GM12891 (cell line): ENCODE results near the gene CCDC86.

Source experiments
- DNase-seq: peaks from one replicate; pipeline ENCODE4 v3.0.0; 2011; ENCODE audit warnings: low spot score; ENCODE audit not compliant: insufficient read length
- FAIRE-seq: peaks from 2 replicates; lab custom pipeline; 2011; peaks lifted over from hg19 to GRCh38; lab: Jason Lieb, UNC
- PAX5 ChIP-seq: IDR thresholded peaks from 2 replicates; pipeline ENCODE4 v1.6.1; 2011; ENCODE audit warnings: low read length, moderate library complexity, mild to moderate bottlenecking; ENCODE audit not compliant: insufficient read depth, severe bottlenecking
- POLR2A ChIP-seq: IDR thresholded peaks from 2 replicates; pipeline ENCODE4 v1.6.1; 2011; ENCODE audit warnings: low read depth, low read length, control low read depth
- POLR2AphosphoS5 ChIP-seq: IDR thresholded peaks from 2 replicates; pipeline ENCODE4 v1.6.1; 2011; ENCODE audit warnings: low read depth, low read length, control low read depth
- POU2F2 ChIP-seq: IDR thresholded peaks from 2 replicates; pipeline ENCODE4 v1.6.1; 2011; ENCODE audit warnings: low read depth, mild to moderate bottlenecking, control low read depth, low read length, moderate library complexity
- SPI1 ChIP-seq: IDR thresholded peaks from 2 replicates; pipeline ENCODE4 v1.6.1; 2011; ENCODE audit warnings: low read depth, low read length, control low read depth
- TAF1 ChIP-seq: IDR thresholded peaks from 2 replicates; pipeline ENCODE4 v1.6.1; 2011; ENCODE audit warnings: low read depth, low read length, control low read depth

The CCDC86 gene

GRCh38 chr11:60858731-60859464 lies 17.0 kb downstream of the CCDC86 start:
- FAIRE-seq (peak; percentile 26), DNase-seq (no peak)
- TF ChIP-seq POU2F2 (no peak), SPI1 (peak; percentile 54; the same call in 1 of the 2 replicates), PAX5 (no peak), TAF1 (no peak), POLR2AphosphoS5 (no peak)

GRCh38 chr11:60859616-60860250 lies 17.8 kb downstream of the CCDC86 start:
- FAIRE-seq = no peak
- no peak for DNase-seq
- TF ChIP-seq TAF1 (no peak), SPI1 (no peak), POLR2A (no peak), POU2F2 (no peak), POLR2AphosphoS5 (no peak), PAX5 (no peak)

DNA sequence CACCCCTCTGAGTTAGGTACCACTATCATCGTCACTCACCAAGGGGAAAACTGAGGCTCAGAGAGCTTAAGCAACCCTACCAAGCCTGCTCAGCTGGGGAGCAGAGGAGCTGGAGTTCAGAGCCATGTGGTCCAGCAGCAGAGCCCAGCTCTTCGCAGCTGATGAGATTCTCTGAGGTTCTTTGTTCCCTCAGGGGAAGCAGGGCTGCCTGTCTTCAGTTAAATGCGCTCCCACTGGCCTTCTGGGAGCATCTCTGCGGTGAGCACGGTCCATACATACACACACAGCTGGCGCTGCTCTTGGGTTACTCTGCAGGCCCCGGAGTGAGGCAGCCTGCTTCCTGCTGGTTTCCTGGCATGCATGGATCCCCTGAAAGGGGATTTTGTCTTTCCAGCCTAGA lies 19.0 kb downstream of the CCDC86 start:
- FAIRE-seq (no peak), DNase-seq (no peak)
- TF ChIP-seq TAF1 (no peak), POLR2A (no peak), POLR2AphosphoS5 (no peak), POU2F2 (no peak), PAX5 (no peak), SPI1 (no peak)

GRCh38 chr11:60862171-60862570 lies 20.3 kb downstream of the CCDC86 start:
- DNase-seq (no peak), FAIRE-seq (no peak)
- TF ChIP-seq POLR2AphosphoS5 (no peak), PAX5 (no peak), TAF1 (no peak), POLR2A (no peak), POU2F2 (no peak), SPI1 (no peak)

GRCh38 chr11:60863550-60864521 lies 21.9 kb downstream of the CCDC86 start:
- DNase-seq (no peak), FAIRE-seq (no peak)
- TF ChIP-seq POLR2A (no peak), POU2F2 (no peak), SPI1 (no peak), TAF1 (no peak), POLR2AphosphoS5 (no peak), PAX5 (no peak)

DNA sequence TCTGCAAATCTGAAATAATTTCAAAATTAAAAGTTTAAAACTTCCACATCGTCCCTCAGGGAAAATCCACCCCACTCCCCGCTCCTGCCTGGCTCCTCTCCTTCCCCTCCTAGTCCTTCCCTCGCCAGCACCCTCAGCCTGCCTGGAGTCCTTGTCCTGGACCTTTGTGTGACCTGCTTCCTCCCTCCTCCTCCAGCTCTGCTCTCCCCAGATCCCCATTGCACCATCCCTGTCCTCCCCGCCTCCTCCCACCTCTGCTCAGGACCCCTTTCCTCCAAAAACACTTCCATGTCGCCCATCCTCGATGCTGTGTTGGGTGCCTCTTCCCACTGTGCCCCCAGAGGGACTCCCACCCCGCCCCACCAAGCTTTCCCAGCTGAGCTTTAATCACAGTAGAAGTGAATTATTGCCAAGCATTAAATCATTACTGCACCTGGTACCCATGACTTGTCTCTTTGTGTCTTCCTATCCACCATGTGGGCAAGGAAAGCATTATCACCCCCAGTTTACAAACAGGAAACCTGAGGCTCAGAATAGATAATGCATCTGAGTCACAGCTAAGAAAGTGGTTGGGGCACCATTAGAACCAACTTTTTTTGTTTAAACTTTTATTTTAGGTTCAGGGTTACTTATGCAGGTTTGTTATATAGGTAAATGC lies 23.1 kb downstream of the CCDC86 start:
- FAIRE-seq (no peak), DNase-seq (no peak)
- TF ChIP-seq POLR2AphosphoS5 (no peak), PAX5 (no peak), POLR2A (no peak), POU2F2 (no peak), TAF1 (no peak), SPI1 (no peak)

DNA sequence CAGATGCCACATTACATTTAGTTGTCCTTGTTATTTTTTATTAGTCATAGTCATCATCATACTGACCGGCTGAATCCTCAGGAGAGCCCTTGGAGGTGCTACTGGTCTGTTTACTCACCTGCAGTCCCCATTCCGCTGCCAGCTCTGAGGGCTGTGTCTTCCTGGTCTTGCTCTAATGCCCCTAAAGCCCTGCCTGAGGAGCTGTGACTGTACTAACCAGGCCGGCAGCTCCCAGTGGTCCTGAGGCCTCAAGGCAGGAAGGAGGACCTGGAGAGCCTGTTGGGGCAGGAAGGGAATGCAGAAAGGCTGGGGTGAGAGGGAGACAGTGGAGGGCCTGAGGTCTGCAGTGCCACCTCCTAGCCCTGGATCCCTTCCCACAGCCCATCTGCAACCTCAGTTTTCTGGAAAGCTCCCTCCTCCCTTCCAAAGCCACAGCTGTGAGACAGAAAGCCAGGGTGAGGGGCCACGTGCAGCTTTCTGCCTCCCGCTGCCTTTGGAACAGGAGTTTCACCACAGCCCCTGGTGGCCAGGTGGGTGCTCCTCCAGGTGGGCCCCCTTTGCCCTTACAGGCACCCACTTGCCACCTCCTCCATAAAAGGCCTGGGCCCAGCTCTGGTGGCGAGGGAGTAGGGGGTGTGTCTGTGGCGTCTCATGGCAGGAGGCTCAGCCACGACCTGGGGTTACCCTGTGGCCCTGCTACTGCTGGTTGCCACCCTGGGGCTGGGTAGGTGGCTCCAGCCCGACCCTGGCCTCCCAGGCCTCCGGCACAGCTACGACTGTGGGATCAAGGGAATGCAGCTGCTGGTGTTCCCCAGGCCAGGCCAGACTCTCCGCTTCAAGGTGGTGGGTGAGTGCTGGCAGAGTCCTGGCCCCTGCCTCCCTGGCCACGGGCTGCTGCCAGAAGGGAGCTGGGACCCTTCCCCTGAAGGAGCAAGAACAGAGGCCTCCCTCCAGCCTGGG lies 25.3 kb downstream of the CCDC86 start, which contains the start of gene ZP1:
ZP1 (plus strand) TSS at position 632 of the 960 bp plus-strand sequence; CDS start at position 652, 20 bp downstream.
- TF ChIP-seq SPI1 (no peak), POLR2A (no peak), POLR2AphosphoS5 (no peak), PAX5 (no peak)
- FAIRE-seq (no peak), DNase-seq (no peak)
